ENCODE data around the gene KSR2. TPM values are rescaled to one million over a fixed set of nuclear protein-coding genes. Genes with fewer than 3 reads are reported as not detected.

KSR2 gene
- total RNA-seq, 1 experiment from 2014 or later: 0.15 TPM

- in situ Hi-C loops (cut with HindIII; ENCODE audit: low pct_unique_long_range_greater_than_20kb, low sequenced_read_pairs): no loop called here
- CTCF ChIA-PET: no interaction called here
- no TSS peak for BruUV-seq (replicated peaks)
Measured at GRCh38 chr12:117563706-117564105, 405.1 kb downstream of the KSR2 start.

DNA sequence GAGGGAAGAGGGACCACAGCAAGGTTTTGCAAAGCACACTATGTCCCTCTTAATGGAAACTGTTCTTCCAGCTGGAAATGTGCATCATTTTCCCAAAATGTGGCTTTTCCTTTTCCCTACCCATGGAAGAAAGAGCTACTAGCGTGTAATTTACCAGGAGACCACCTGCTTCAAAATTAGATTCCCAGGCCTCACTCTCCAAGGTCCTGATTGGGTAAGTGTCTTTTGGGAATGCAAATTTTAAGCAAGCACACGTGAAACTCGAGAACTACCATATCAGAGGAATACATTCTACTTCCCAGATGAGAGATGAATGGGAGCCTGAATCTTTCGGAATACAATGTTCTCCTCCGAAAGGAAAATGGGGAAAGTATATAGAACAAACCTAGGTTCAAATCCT is 405.8 kb downstream of the KSR2 start:
- CTCF ChIA-PET: no interaction called here
- Histone ChIP-seq H3K9me3 (ENCODE audit: control insufficient read depth, insufficient read depth, low read depth, low read length) (no peaks in the 10 kb centered on the region), H3K27me3 (ENCODE audit: control insufficient read depth, insufficient read depth, low read length) (peaks cover 5% of the 10 kb centered on the region), H3K36me3 (ENCODE audit: control insufficient read depth, insufficient read depth, low read length) (no peaks in the 10 kb centered on the region), H3K4me1 (ENCODE audit: control insufficient read depth, insufficient read depth, low read length) (no peaks in the 10 kb centered on the region), H3K4me3 (ENCODE audit: low read depth in 2 of 2, low read length in 2 of 2) (no peak overlapping the region), H3K27ac (ENCODE audit: low read length) (no peak overlapping the region)
- BruUV-seq (replicated peaks): no TSS peak
- DNase-seq (ENCODE audit: low read depth, low spot score) (no peak), ATAC-seq (no peak)
- in situ Hi-C loops (cut with HindIII; ENCODE audit: low pct_unique_long_range_greater_than_20kb, low sequenced_read_pairs): no loop called here
- intact Hi-C loops (cut with micrococcal nuclease; ENCODE audit: unreplicated experiment): no loop called here
- POLR2A ChIA-PET: no interaction called here
- TF ChIP-seq CTCF (IDR thresholded peaks at IDR 0.05): no peak
- no peak for TF ChIP-seq TCF7L2 (IDR thresholded peaks at IDR 0.05; ENCODE audit: low read depth, low read length)
- no peak for TF ChIP-seq POLR2AphosphoS5 (IDR thresholded peaks at IDR 0.05; ENCODE audit: low read depth, low read length)
- peak in 1 of 2 experiments; percentile 51; a peak in 1 of 4 replicates for TF ChIP-seq REST (IDR thresholded peaks at IDR 0.05; ENCODE audit: insufficient read depth in 1 of 2, low read depth in 2 of 2, low read length in 1 of 2)
- no peak for TF ChIP-seq SIN3A (IDR thresholded peaks at IDR 0.05; ENCODE audit: borderline replicate concordance, insufficient read depth, low read depth, low read length)

More at GRCh38 chr12:117563706-117564105, 405.1 kb downstream of the KSR2 start:
- Histone ChIP-seq H3K4me3 (ENCODE audit: low read depth in 2 of 2, low read length in 2 of 2) (no peak overlapping the region), H3K4me1 (ENCODE audit: control insufficient read depth, insufficient read depth, low read length) (no peaks in the 10 kb centered on the region), H3K36me3 (ENCODE audit: control insufficient read depth, insufficient read depth, low read length) (no peaks in the 10 kb centered on the region), H3K9me3 (ENCODE audit: control insufficient read depth, insufficient read depth, low read depth, low read length) (no peaks in the 10 kb centered on the region), H3K27me3 (ENCODE audit: control insufficient read depth, insufficient read depth, low read length) (peaks cover 5% of the 10 kb centered on the region), H3K27ac (ENCODE audit: low read length) (no peak overlapping the region)
- DNase-seq (ENCODE audit: low read depth, low spot score): no peak
- ATAC-seq: no peak
- POLR2A ChIA-PET: no interaction called here
- TF ChIP-seq REST (IDR thresholded peaks at IDR 0.05; ENCODE audit: insufficient read depth in 1 of 2, low read depth in 2 of 2, low read length in 1 of 2) (no peak), POLR2AphosphoS5 (IDR thresholded peaks at IDR 0.05; ENCODE audit: low read depth, low read length) (no peak), CTCF (IDR thresholded peaks at IDR 0.05) (no peak), SIN3A (IDR thresholded peaks at IDR 0.05; ENCODE audit: borderline replicate concordance, insufficient read depth, low read depth, low read length) (no peak), TCF7L2 (IDR thresholded peaks at IDR 0.05; ENCODE audit: low read depth, low read length) (no peak)
- intact Hi-C loops (cut with micrococcal nuclease; ENCODE audit: unreplicated experiment): no loop called here
